Measurements from ENCODE around the gene ZNF438. TPM values are rescaled to one million over a fixed set of nuclear protein-coding genes. Genes with fewer than 3 reads are reported as not detected.

Gene ZNF438
- total RNA-seq, 1 donor from 2014 or later, result 6.8 TPM

DNA sequence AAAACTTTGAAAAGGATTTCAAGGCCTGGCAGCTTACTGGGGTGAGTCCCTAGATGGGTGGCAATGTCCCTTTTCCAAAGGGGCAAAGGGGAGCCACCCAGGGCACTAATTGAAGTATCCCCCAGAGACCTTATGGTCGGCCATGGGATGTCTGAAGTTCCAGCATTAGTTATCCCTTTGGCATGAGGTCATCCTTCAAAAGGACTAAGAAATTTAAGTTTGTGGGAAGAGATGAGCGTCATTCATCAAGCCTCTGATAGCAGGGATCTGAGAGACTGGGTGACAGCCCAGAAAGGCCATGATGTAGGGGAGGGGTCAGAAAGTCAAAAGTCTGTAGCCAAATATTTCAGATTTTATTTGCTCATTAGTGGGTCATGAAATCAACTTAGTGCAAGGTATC lies 195.3 kb downstream of the ZNF438 start:
- Histone ChIP-seq H3K36me3 (ENCODE audit: control insufficient read depth in 3 of 3, insufficient read depth in 3 of 3, low read length in 3 of 3) (no peaks in the 10 kb centered on the region), H3K27ac (ENCODE audit: low read depth, low read length) (no peak overlapping the region), H3K4me3 (ENCODE audit: low read length in 3 of 3) (no peak overlapping the region), H3K9ac (ENCODE audit: low read depth in 1 of 3, low read length in 3 of 3) (no peak overlapping the region), H3K27me3 (ENCODE audit: control insufficient read depth in 3 of 3, insufficient read depth in 3 of 3, low read length in 3 of 3) (no peaks in the 10 kb centered on the region), H3K9me3 (ENCODE audit: control insufficient read depth in 3 of 3, low read length in 3 of 3) (no peaks in the 10 kb centered on the region), H3K4me1 (ENCODE audit: control insufficient read depth in 3 of 3, insufficient read depth in 3 of 3, low read length in 3 of 3) (peaks cover 11 to 12% (median 12%) of the 10 kb centered on the region in 3 donors)

DNA sequence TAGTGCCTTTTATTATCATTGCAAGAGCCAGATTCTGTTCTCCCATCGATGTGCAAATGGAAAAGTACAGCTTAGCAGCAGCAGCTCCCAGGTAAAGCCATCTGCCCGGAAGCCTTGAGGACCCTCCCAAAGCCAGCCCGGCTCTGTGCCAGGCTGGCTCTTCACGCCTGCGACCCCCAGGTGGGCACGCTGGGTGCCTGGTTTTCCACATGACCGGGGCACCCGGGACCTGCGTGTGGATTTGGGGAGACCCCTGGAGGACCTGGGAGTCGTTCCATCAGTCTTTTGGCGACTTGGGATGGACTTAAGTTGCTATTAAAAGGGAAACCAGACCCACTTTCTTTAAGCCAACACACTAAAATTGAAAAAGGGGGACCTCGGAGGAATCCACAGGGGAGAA lies 196.5 kb downstream of the ZNF438 start:
- H3K9me3 ChIP-seq (ENCODE audit: control insufficient read depth in 3 of 3, low read length in 3 of 3), result no peaks in the 10 kb centered on the region
- H3K9ac ChIP-seq (ENCODE audit: low read depth in 1 of 3, low read length in 3 of 3), result no peak overlapping the region
- H3K36me3 ChIP-seq (ENCODE audit: control insufficient read depth in 3 of 3, insufficient read depth in 3 of 3, low read length in 3 of 3), result no peaks in the 10 kb centered on the region
- no peak overlapping the region for H3K4me3 ChIP-seq (ENCODE audit: low read length in 3 of 3)
- no peaks in the 10 kb centered on the region for H3K27me3 ChIP-seq (ENCODE audit: control insufficient read depth in 3 of 3, insufficient read depth in 3 of 3, low read length in 3 of 3)
- H3K4me1 ChIP-seq (ENCODE audit: control insufficient read depth in 3 of 3, insufficient read depth in 3 of 3, low read length in 3 of 3), result peaks cover 2 to 4% (median 3%) of the 10 kb centered on the region in 3 donors
- H3K27ac ChIP-seq (ENCODE audit: low read depth, low read length), result no peak overlapping the region

- Histone ChIP-seq H3K9me3 (ENCODE audit: control insufficient read depth in 3 of 3, low read length in 3 of 3) (no peaks in the 10 kb centered on the region), H3K4me1 (ENCODE audit: control insufficient read depth in 3 of 3, insufficient read depth in 3 of 3, low read length in 3 of 3) (peaks cover 2 to 4% (median 3%) of the 10 kb centered on the region in 3 donors), H3K27ac (ENCODE audit: low read depth, low read length) (no peak overlapping the region), H3K36me3 (ENCODE audit: control insufficient read depth in 3 of 3, insufficient read depth in 3 of 3, low read length in 3 of 3) (no peaks in the 10 kb centered on the region), H3K27me3 (ENCODE audit: control insufficient read depth in 3 of 3, insufficient read depth in 3 of 3, low read length in 3 of 3) (no peaks in the 10 kb centered on the region), H3K9ac (ENCODE audit: low read depth in 1 of 3, low read length in 3 of 3) (no peak overlapping the region), H3K4me3 (ENCODE audit: low read length in 3 of 3) (no peak overlapping the region)
These were observed 197.0 kb downstream of the ZNF438 start for GRCh38 chr10:30834651-30835050.

DNA sequence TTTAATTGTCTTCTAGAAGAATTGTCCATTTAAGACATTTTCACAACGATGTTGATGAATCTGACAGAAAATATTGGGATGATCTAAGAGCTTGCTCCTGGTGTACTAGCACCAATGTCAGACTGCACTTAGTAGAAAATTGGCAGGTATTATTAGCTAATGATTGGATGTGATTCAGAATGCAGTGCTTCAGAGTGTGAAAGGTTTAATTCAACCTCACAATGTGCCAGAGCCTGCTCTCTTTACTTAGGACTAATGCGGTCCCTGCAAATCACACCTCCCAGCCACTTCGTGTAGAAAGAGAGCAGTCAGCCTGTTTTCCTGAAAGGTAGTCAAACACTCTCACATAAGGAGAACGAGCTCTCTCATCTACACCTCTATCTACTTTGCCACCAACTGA lies 197.5 kb downstream of the ZNF438 start:
- no peaks in the 10 kb centered on the region for H3K9me3 ChIP-seq (ENCODE audit: control insufficient read depth in 3 of 3, low read length in 3 of 3)
- no peak overlapping the region for H3K4me3 ChIP-seq (ENCODE audit: low read length in 3 of 3)
- H3K27me3 ChIP-seq (ENCODE audit: control insufficient read depth in 3 of 3, insufficient read depth in 3 of 3, low read length in 3 of 3), result no peaks in the 10 kb centered on the region
- H3K36me3 ChIP-seq (ENCODE audit: control insufficient read depth in 3 of 3, insufficient read depth in 3 of 3, low read length in 3 of 3), result no peaks in the 10 kb centered on the region
- H3K9ac ChIP-seq (ENCODE audit: low read depth in 1 of 3, low read length in 3 of 3), result no peak overlapping the region
- H3K4me1 ChIP-seq (ENCODE audit: control insufficient read depth in 3 of 3, insufficient read depth in 3 of 3, low read length in 3 of 3), result peaks cover 3 to 4% (median 4%) of the 10 kb centered on the region in 3 donors
- no peak overlapping the region for H3K27ac ChIP-seq (ENCODE audit: low read depth, low read length)

- no peak overlapping the region for H3K27ac ChIP-seq (ENCODE audit: low read depth, low read length)
These were observed 198.1 kb downstream of the ZNF438 start for GRCh38 chr10:30833628-30833970.

DNA sequence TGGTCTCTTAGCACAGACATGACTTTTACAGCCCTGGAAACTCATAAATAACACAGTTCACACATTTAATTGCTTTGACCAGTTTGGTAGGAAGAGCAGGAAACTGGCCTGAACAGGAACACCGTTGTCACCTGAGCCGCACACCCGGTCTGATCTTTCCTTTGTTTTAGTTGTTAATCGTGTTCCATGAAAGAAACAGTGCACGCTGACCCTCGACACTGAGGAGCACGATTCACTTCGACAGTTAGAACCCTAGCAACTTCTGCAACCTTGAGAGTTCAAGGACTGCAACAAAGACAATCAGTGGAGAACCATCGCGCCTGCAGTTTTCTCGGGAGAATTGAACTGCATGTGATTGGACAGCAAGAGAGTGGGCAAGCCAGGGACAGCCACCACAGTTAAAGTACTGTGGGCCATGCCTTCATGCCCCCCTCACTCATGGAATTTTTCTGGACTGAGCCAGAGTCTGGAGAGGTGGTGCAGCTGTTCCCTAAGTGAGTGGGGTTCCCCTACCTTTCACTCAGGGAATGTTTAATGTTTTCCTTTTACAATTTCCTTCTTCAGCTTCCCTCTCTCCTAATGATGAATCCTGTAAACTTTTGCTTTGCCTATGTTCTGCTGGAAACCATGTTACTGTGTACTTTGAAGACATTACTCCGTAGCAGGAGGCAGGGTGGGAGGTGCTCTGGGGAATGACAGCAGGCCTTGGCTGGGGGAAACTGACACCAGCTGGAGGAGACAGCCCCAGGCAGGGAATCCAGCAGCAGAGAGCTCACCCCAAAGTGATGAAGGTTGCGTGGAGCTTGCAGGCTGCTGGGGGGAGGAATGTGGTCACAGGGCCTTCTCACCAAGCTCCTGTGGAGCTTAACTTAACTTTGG lies 198.7 kb downstream of the ZNF438 start:
- Histone ChIP-seq H3K4me3 (ENCODE audit: low read length in 3 of 3) (no peak overlapping the region), H3K36me3 (ENCODE audit: control insufficient read depth in 3 of 3, insufficient read depth in 3 of 3, low read length in 3 of 3) (no peaks in the 10 kb centered on the region), H3K4me1 (ENCODE audit: control insufficient read depth in 3 of 3, insufficient read depth in 3 of 3, low read length in 3 of 3) (peaks cover 3 to 7% (median 7%) of the 10 kb centered on the region in 3 donors), H3K9ac (ENCODE audit: low read depth in 1 of 3, low read length in 3 of 3) (no peak overlapping the region), H3K9me3 (ENCODE audit: control insufficient read depth in 3 of 3, low read length in 3 of 3) (no peaks in the 10 kb centered on the region), H3K27me3 (ENCODE audit: control insufficient read depth in 3 of 3, insufficient read depth in 3 of 3, low read length in 3 of 3) (peaks cover 0 to 3% (median 0%) of the 10 kb centered on the region in 3 donors), H3K27ac (ENCODE audit: low read depth, low read length) (no peak overlapping the region)

More at GRCh38 chr10:30833628-30833970, 198.1 kb downstream of the ZNF438 start:
- Histone ChIP-seq H3K4me1 (ENCODE audit: control insufficient read depth in 3 of 3, insufficient read depth in 3 of 3, low read length in 3 of 3) (peaks cover 3 to 5% (median 4%) of the 10 kb centered on the region in 3 donors), H3K27me3 (ENCODE audit: control insufficient read depth in 3 of 3, insufficient read depth in 3 of 3, low read length in 3 of 3) (no peaks in the 10 kb centered on the region), H3K4me3 (ENCODE audit: low read length in 3 of 3) (no peak overlapping the region), H3K9ac (ENCODE audit: low read depth in 1 of 3, low read length in 3 of 3) (no peak overlapping the region), H3K9me3 (ENCODE audit: control insufficient read depth in 3 of 3, low read length in 3 of 3) (no peaks in the 10 kb centered on the region), H3K36me3 (ENCODE audit: control insufficient read depth in 3 of 3, insufficient read depth in 3 of 3, low read length in 3 of 3) (no peaks in the 10 kb centered on the region)

- Histone ChIP-seq H3K9me3 (ENCODE audit: control insufficient read depth in 3 of 3, low read length in 3 of 3) (no peaks in the 10 kb centered on the region), H3K4me3 (ENCODE audit: low read length in 3 of 3) (no peak overlapping the region), H3K27ac (ENCODE audit: low read depth, low read length) (no peak overlapping the region), H3K4me1 (ENCODE audit: control insufficient read depth in 3 of 3, insufficient read depth in 3 of 3, low read length in 3 of 3) (peaks cover 6 to 10% (median 7%) of the 10 kb centered on the region in 3 donors), H3K27me3 (ENCODE audit: control insufficient read depth in 3 of 3, insufficient read depth in 3 of 3, low read length in 3 of 3) (peaks cover 0 to 11% (median 0%) of the 10 kb centered on the region in 3 donors), H3K36me3 (ENCODE audit: control insufficient read depth in 3 of 3, insufficient read depth in 3 of 3, low read length in 3 of 3) (no peaks in the 10 kb centered on the region), H3K9ac (ENCODE audit: low read depth in 1 of 3, low read length in 3 of 3) (no peak overlapping the region)
These were observed 199.5 kb downstream of the ZNF438 start for GRCh38 chr10:30832001-30832748.

- H3K4me3 ChIP-seq (ENCODE audit: low read length in 3 of 3), result no peak overlapping the region
- no peak overlapping the region for H3K27ac ChIP-seq (ENCODE audit: low read depth, low read length)
- peaks cover 6 to 10% (median 7%) of the 10 kb centered on the region in 3 donors for H3K4me1 ChIP-seq (ENCODE audit: control insufficient read depth in 3 of 3, insufficient read depth in 3 of 3, low read length in 3 of 3)
- H3K9me3 ChIP-seq (ENCODE audit: control insufficient read depth in 3 of 3, low read length in 3 of 3), result no peaks in the 10 kb centered on the region
- H3K36me3 ChIP-seq (ENCODE audit: control insufficient read depth in 3 of 3, insufficient read depth in 3 of 3, low read length in 3 of 3), result no peaks in the 10 kb centered on the region
- H3K27me3 ChIP-seq (ENCODE audit: control insufficient read depth in 3 of 3, insufficient read depth in 3 of 3, low read length in 3 of 3), result peaks cover 0 to 18% (median 0%) of the 10 kb centered on the region in 3 donors
- H3K9ac ChIP-seq (ENCODE audit: low read depth in 1 of 3, low read length in 3 of 3), result no peak overlapping the region
These were observed 200.2 kb downstream of the ZNF438 start for GRCh38 chr10:30831426-30831825.

- H3K36me3 ChIP-seq (ENCODE audit: control insufficient read depth in 3 of 3, insufficient read depth in 3 of 3, low read length in 3 of 3), result no peaks in the 10 kb centered on the region
- H3K4me1 ChIP-seq (ENCODE audit: control insufficient read depth in 3 of 3, insufficient read depth in 3 of 3, low read length in 3 of 3), result peaks cover 6 to 10% (median 7%) of the 10 kb centered on the region in 3 donors
- peaks cover 0 to 19% (median 0%) of the 10 kb centered on the region in 3 donors for H3K27me3 ChIP-seq (ENCODE audit: control insufficient read depth in 3 of 3, insufficient read depth in 3 of 3, low read length in 3 of 3)
- H3K9me3 ChIP-seq (ENCODE audit: control insufficient read depth in 3 of 3, low read length in 3 of 3), result no peaks in the 10 kb centered on the region
- H3K4me3 ChIP-seq (ENCODE audit: low read length in 3 of 3), result no peak overlapping the region
- no peak overlapping the region for H3K27ac ChIP-seq (ENCODE audit: low read depth, low read length)
- no peak overlapping the region for H3K9ac ChIP-seq (ENCODE audit: low read depth in 1 of 3, low read length in 3 of 3)
These were observed 201.1 kb downstream of the ZNF438 start for GRCh38 chr10:30830315-30831230.

Measured in skeletal muscle tissue (tissue), 4 donors.